ENCODE data around the gene ATP2A2. TPM values are rescaled to one million over a fixed set of nuclear protein-coding genes. Genes with fewer than 3 reads are reported as not detected.
A peak's percentile ranks its signal among the peaks of the same experiment; 100 is the strongest.

The ATP2A2 gene
- total RNA-seq, 1 experiment from 2014 or later: 437 TPM

- TF ChIP-seq CTCF (IDR thresholded peaks at IDR 0.05; ENCODE audit: unreplicated experiment): no peak
- no TSS peak for BruUV-seq (replicated peaks)
- peaks cover 34% of the 10 kb centered on the region for H3K4me1 Mint-ChIP-seq (ENCODE audit: low read depth, unreplicated experiment)
- intact Hi-C loops (cut with micrococcal nuclease; ENCODE audit: unreplicated experiment): loop anchor here (2.0 to 5.0 kb wide), 2 partner anchors 48 to 188 kb away; no protein-coding TSS in a partner anchor
- no peaks in the 10 kb centered on the region for H3K9me3 Mint-ChIP-seq (ENCODE audit: low read depth, unreplicated experiment)
- peaks cover 99% of the 10 kb centered on the region for H3K36me3 Mint-ChIP-seq (ENCODE audit: insufficient read depth, unreplicated experiment)
- no peak for DNase-seq
- H3K27ac Mint-ChIP-seq (ENCODE audit: unreplicated experiment): peak overlapping the region; percentile 18
- H3K4me3 Mint-ChIP-seq (ENCODE audit: low read depth, unreplicated experiment): no peak overlapping the region
- H3K27me3 Mint-ChIP-seq (ENCODE audit: unreplicated experiment): no peaks in the 10 kb centered on the region
- CTCF ChIA-PET: no interaction called here
Observed at GRCh38 chr12:110289044-110289710, 8.1 kb downstream of the ATP2A2 start.

- no peaks in the 10 kb centered on the region for H3K27me3 Mint-ChIP-seq (ENCODE audit: unreplicated experiment)
- H3K36me3 Mint-ChIP-seq (ENCODE audit: insufficient read depth, unreplicated experiment): peaks cover 99% of the 10 kb centered on the region
- no TSS peak for BruUV-seq (replicated peaks)
- CTCF ChIA-PET: interaction anchor here (0.6 kb wide), 1 partner anchor 11 kb away, joined by 3 read pairs; no protein-coding TSS in a partner anchor
- no peak for DNase-seq
- peaks cover 31% of the 10 kb centered on the region for H3K4me1 Mint-ChIP-seq (ENCODE audit: low read depth, unreplicated experiment)
- TF ChIP-seq CTCF (IDR thresholded peaks at IDR 0.05; ENCODE audit: unreplicated experiment): no peak
- H3K9me3 Mint-ChIP-seq (ENCODE audit: low read depth, unreplicated experiment): no peaks in the 10 kb centered on the region
- peak overlapping the region; percentile 18 for H3K27ac Mint-ChIP-seq (ENCODE audit: unreplicated experiment)
- H3K4me3 Mint-ChIP-seq (ENCODE audit: low read depth, unreplicated experiment): no peak overlapping the region
- intact Hi-C loops (cut with micrococcal nuclease; ENCODE audit: unreplicated experiment): loop anchor here (2.0 to 5.0 kb wide), 2 partner anchors 48 to 189 kb away; no protein-coding TSS in a partner anchor
Observed at GRCh38 chr12:110289711-110290078, 8.6 kb downstream of the ATP2A2 start.

- CTCF ChIA-PET: no interaction called here
- Mint-ChIP-seq H3K36me3 (ENCODE audit: insufficient read depth, unreplicated experiment) (peaks cover 88% of the 10 kb centered on the region), H3K27me3 (ENCODE audit: unreplicated experiment) (no peaks in the 10 kb centered on the region), H3K4me3 (ENCODE audit: low read depth, unreplicated experiment) (no peak overlapping the region), H3K4me1 (ENCODE audit: low read depth, unreplicated experiment) (peaks cover 25% of the 10 kb centered on the region), H3K27ac (ENCODE audit: unreplicated experiment) (peak overlapping the region; percentile 15), H3K9me3 (ENCODE audit: low read depth, unreplicated experiment) (no peaks in the 10 kb centered on the region)
- DNase-seq: no peak
- intact Hi-C loops (cut with micrococcal nuclease; ENCODE audit: unreplicated experiment): no loop called here
- no peak for TF ChIP-seq CTCF (IDR thresholded peaks at IDR 0.05; ENCODE audit: unreplicated experiment)
- no TSS peak for BruUV-seq (replicated peaks)
Observed at GRCh38 chr12:110301065-110301806, 20.2 kb downstream of the ATP2A2 start.

DNA sequence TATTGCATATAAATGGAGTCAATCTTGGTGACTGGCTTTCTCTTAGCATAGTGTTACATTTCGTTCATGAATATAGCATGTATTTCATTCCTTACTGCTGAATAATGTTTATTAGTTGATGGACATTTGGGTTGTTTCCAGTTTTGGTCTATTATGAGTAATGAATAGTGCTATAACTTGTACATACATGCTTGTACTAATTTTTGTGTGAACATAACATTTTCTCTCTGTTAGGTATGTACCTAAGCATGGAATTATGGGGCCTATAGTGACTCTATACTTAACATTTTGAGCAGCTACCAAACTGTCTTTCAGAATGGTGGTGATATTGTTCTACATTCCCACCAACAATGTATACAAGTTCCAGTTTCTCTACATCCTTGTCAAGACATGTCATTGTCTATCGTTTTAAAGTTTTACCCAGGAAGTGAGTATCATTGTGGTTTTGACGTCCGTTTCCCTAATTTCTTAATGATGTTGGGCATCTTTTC lies 23.1 kb downstream of the ATP2A2 start:
- no peak for DNase-seq
- peaks cover 87% of the 10 kb centered on the region for H3K36me3 Mint-ChIP-seq (ENCODE audit: insufficient read depth, unreplicated experiment)
- intact Hi-C loops (cut with micrococcal nuclease; ENCODE audit: unreplicated experiment): no loop called here
- CTCF ChIA-PET: interaction anchor here (0.6 kb wide), 1 partner anchor 130 kb away, joined by 5 read pairs; no protein-coding TSS in a partner anchor
- no TSS peak for BruUV-seq (replicated peaks)
- peak overlapping the region; percentile 52 for H3K27ac Mint-ChIP-seq (ENCODE audit: unreplicated experiment)
- no peak overlapping the region for H3K4me3 Mint-ChIP-seq (ENCODE audit: low read depth, unreplicated experiment)
- peaks cover 42% of the 10 kb centered on the region for H3K4me1 Mint-ChIP-seq (ENCODE audit: low read depth, unreplicated experiment)
- TF ChIP-seq CTCF (IDR thresholded peaks at IDR 0.05; ENCODE audit: unreplicated experiment): no peak
- no peaks in the 10 kb centered on the region for H3K27me3 Mint-ChIP-seq (ENCODE audit: unreplicated experiment)
- H3K9me3 Mint-ChIP-seq (ENCODE audit: low read depth, unreplicated experiment): no peaks in the 10 kb centered on the region

Measured in Calu3 (cell line).